Midbrain (tissue), 1 donor: ENCODE results near the gene PPP4R3A.
"Not testable (repeated sequence)": the region's sequence is repeated elsewhere in the genome, so short reads cannot be mapped to it uniquely, and the experiment has no call there.

Source experiments
- DNase-seq: peaks from one replicate; lab custom pipeline; 2025; lab: John Stamatoyannopoulos, UW

PPP4R3A gene

DNA sequence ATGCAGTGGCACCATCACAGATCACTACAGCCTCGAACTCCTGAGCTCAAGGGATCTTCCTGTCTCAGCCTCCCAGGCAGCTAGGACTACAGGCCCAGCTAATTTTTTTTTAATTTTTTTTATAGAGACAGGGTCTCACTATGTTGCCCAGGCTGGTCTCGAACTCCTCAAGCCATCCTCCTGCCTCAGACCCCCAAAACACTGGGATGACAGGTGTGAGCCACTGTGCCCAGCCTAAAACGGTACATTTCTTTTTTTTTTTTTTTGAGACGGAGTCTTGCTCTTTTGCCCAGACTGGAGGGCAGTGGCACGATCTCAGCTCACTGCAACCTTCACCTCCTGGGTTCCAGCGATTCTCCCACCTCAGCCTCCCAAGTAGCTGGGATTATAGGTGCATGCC lies 100.9 kb downstream of the PPP4R3A start:
- not testable (repeated sequence) for DNase-seq
